Measurements from ENCODE around the gene TMC1.

TMC1 gene

GRCh38 chr9:72614067-72614466 is 92.7 kb downstream of the TMC1 start:
- no peak for DNase-seq (ENCODE audit: low read depth, low spot score)

- no peak for DNase-seq (ENCODE audit: low read depth, low spot score)
Measured at GRCh38 chr9:72615931-72616330, 94.5 kb downstream of the TMC1 start.

- DNase-seq (ENCODE audit: low read depth, low spot score) = no peak
Measured at GRCh38 chr9:72618811-72619210, 97.4 kb downstream of the TMC1 start.

- no peak for DNase-seq (ENCODE audit: low read depth, low spot score)
Measured at GRCh38 chr9:72622186-72622585, 100.8 kb downstream of the TMC1 start.

GRCh38 chr9:72623156-72623555 is 101.7 kb downstream of the TMC1 start:
- no peak for DNase-seq (ENCODE audit: low read depth, low spot score)

- DNase-seq (ENCODE audit: low read depth, low spot score) = no peak
Measured at GRCh38 chr9:72627147-72627546, 105.7 kb downstream of the TMC1 start.

- no peak for DNase-seq (ENCODE audit: low read depth, low spot score)
Measured at GRCh38 chr9:72627956-72628540, 106.6 kb downstream of the TMC1 start.

GRCh38 chr9:72633966-72634365 is 112.6 kb downstream of the TMC1 start:
- DNase-seq (ENCODE audit: low read depth, low spot score) = no peak

- DNase-seq (ENCODE audit: low read depth, low spot score) = no peak
Measured at GRCh38 chr9:72635197-72635596, 113.8 kb downstream of the TMC1 start.

GRCh38 chr9:72636621-72637020 is 115.2 kb downstream of the TMC1 start:
- DNase-seq (ENCODE audit: low read depth, low spot score) = no peak

- DNase-seq (ENCODE audit: low read depth, low spot score) = no peak
Measured at GRCh38 chr9:72643651-72644050, 122.2 kb downstream of the TMC1 start.

GRCh38 chr9:72646061-72646460 is 124.7 kb downstream of the TMC1 start:
- DNase-seq (ENCODE audit: low read depth, low spot score) = no peak

GRCh38 chr9:72648324-72649126 is 127.1 kb downstream of the TMC1 start:
- DNase-seq (ENCODE audit: low read depth, low spot score) = no peak

GRCh38 chr9:72649127-72649442 is 127.7 kb downstream of the TMC1 start:
- DNase-seq (ENCODE audit: low read depth, low spot score) = no peak

- no peak for DNase-seq (ENCODE audit: low read depth, low spot score)
Measured at GRCh38 chr9:72650206-72650605, 128.8 kb downstream of the TMC1 start.

GRCh38 chr9:72656021-72656420 is 134.6 kb downstream of the TMC1 start:
- no peak for DNase-seq (ENCODE audit: low read depth, low spot score)

GRCh38 chr9:72657023-72657422 is 135.6 kb downstream of the TMC1 start:
- no peak for DNase-seq (ENCODE audit: low read depth, low spot score)

- DNase-seq (ENCODE audit: low read depth, low spot score) = no peak
Measured at GRCh38 chr9:72658703-72659102, 137.3 kb downstream of the TMC1 start.

- no peak for DNase-seq (ENCODE audit: low read depth, low spot score)
Measured at GRCh38 chr9:72661401-72662135, 140.2 kb downstream of the TMC1 start.

GRCh38 chr9:72665421-72665820 is 144.0 kb downstream of the TMC1 start:
- no peak for DNase-seq (ENCODE audit: low read depth, low spot score)

GRCh38 chr9:72667181-72667580 is 145.8 kb downstream of the TMC1 start:
- no peak for DNase-seq (ENCODE audit: low read depth, low spot score)

GRCh38 chr9:72674961-72675360 is 153.6 kb downstream of the TMC1 start:
- no peak for DNase-seq (ENCODE audit: low read depth, low spot score)

GRCh38 chr9:72675586-72675985 is 154.2 kb downstream of the TMC1 start:
- DNase-seq (ENCODE audit: low read depth, low spot score) = no peak

Measured in activated CD4-positive, CD25-positive, alpha-beta regulatory T cell treated with anti-CD3 and anti-CD28 coated beads, Interleukin-2, amount 50 U/mL, for 16 hours (primary cell).